HUES6 (cell line): ENCODE data around the gene NR2F1.

Source experiments
- H3K27ac ChIP-seq: 2 replicates; pipeline ENCODE4 v1.7.0; 2013; ENCODE audit warnings: low read depth, mild to moderate bottlenecking, low read length, inconsistent platforms
- H3K27me3 ChIP-seq: 2 replicates; pipeline ENCODE4 v1.6.1; 2013; ENCODE audit warnings: low read length; ENCODE audit not compliant: control insufficient read depth, insufficient read depth
- H3K36me3 ChIP-seq: 2 replicates; pipeline ENCODE4 v1.6.1; 2013; ENCODE audit warnings: low read length; ENCODE audit not compliant: control insufficient read depth, insufficient read depth
- H3K4me1 ChIP-seq: 2 replicates; pipeline ENCODE4 v1.6.1; 2013; ENCODE audit warnings: low read length; ENCODE audit not compliant: control insufficient read depth, insufficient read depth
- H3K4me3 ChIP-seq: 2 replicates; pipeline ENCODE4 v1.5.1; 2013; ENCODE audit warnings: low read depth, low read length
- H3K9ac ChIP-seq: one replicate; pipeline ENCODE4 v1.6.1; 2013; ENCODE audit warnings: mild to moderate bottlenecking, low read length
- H3K9me3 ChIP-seq: 2 replicates; pipeline ENCODE4 v1.6.1; 2013; ENCODE audit warnings: low read depth, low read length; ENCODE audit not compliant: control insufficient read depth, insufficient read depth

NR2F1 gene

GRCh38 chr5:93595420-93596147 lies 12.6 kb downstream of the NR2F1 start:
- peak overlapping the region; percentile 41 for H3K4me3 ChIP-seq
- H3K27me3 ChIP-seq, result peaks cover 100% of the 10 kb centered on the region
- peaks cover 43% of the 10 kb centered on the region for H3K4me1 ChIP-seq
- H3K9ac ChIP-seq, result no peak overlapping the region
- no peaks in the 10 kb centered on the region for H3K36me3 ChIP-seq
- H3K9me3 ChIP-seq, result no peaks in the 10 kb centered on the region
- no peak overlapping the region for H3K27ac ChIP-seq

- no peak overlapping the region for H3K27ac ChIP-seq
- H3K27me3 ChIP-seq, result peaks cover 100% of the 10 kb centered on the region
- H3K36me3 ChIP-seq, result no peaks in the 10 kb centered on the region
- H3K4me1 ChIP-seq, result peaks cover 44% of the 10 kb centered on the region
- H3K4me3 ChIP-seq, result peak overlapping the region; percentile 41
- H3K9ac ChIP-seq, result no peak overlapping the region
- no peaks in the 10 kb centered on the region for H3K9me3 ChIP-seq
These were observed 13.3 kb downstream of the NR2F1 start for GRCh38 chr5:93596310-93596675.

GRCh38 chr5:93596676-93597490 lies 13.9 kb downstream of the NR2F1 start:
- H3K36me3 ChIP-seq, result no peaks in the 10 kb centered on the region
- H3K4me3 ChIP-seq, result peak overlapping the region; percentile 41
- H3K27me3 ChIP-seq, result peaks cover 100% of the 10 kb centered on the region
- no peak overlapping the region for H3K27ac ChIP-seq
- peaks cover 47% of the 10 kb centered on the region for H3K4me1 ChIP-seq
- H3K9ac ChIP-seq, result no peak overlapping the region
- no peaks in the 10 kb centered on the region for H3K9me3 ChIP-seq

- Histone ChIP-seq H3K4me3 (no peak overlapping the region), H3K9ac (no peak overlapping the region), H3K4me1 (peaks cover 51% of the 10 kb centered on the region), H3K27me3 (peaks cover 100% of the 10 kb centered on the region), H3K36me3 (no peaks in the 10 kb centered on the region), H3K9me3 (no peaks in the 10 kb centered on the region), H3K27ac (no peak overlapping the region)
These were observed 15.3 kb downstream of the NR2F1 start for GRCh38 chr5:93598091-93599000.

- Histone ChIP-seq H3K4me3 (no peak overlapping the region), H3K4me1 (peaks cover 45% of the 10 kb centered on the region), H3K27ac (no peak overlapping the region), H3K9ac (no peak overlapping the region), H3K27me3 (peaks cover 100% of the 10 kb centered on the region), H3K36me3 (no peaks in the 10 kb centered on the region), H3K9me3 (peaks cover 4% of the 10 kb centered on the region)
These were observed 16.0 kb downstream of the NR2F1 start for GRCh38 chr5:93599001-93599379.

GRCh38 chr5:93599399-93600120 lies 16.5 kb downstream of the NR2F1 start:
- Histone ChIP-seq H3K27me3 (peaks cover 100% of the 10 kb centered on the region), H3K27ac (no peak overlapping the region), H3K4me3 (no peak overlapping the region), H3K36me3 (no peaks in the 10 kb centered on the region), H3K4me1 (peaks cover 44% of the 10 kb centered on the region), H3K9ac (no peak overlapping the region), H3K9me3 (peaks cover 4% of the 10 kb centered on the region)

- no peaks in the 10 kb centered on the region for H3K36me3 ChIP-seq
- peaks cover 100% of the 10 kb centered on the region for H3K27me3 ChIP-seq
- H3K9me3 ChIP-seq, result peaks cover 4% of the 10 kb centered on the region
- H3K4me1 ChIP-seq, result peaks cover 36% of the 10 kb centered on the region
- no peak overlapping the region for H3K4me3 ChIP-seq
- no peak overlapping the region for H3K9ac ChIP-seq
- no peak overlapping the region for H3K27ac ChIP-seq
These were observed 17.5 kb downstream of the NR2F1 start for GRCh38 chr5:93600409-93601070.

- H3K27me3 ChIP-seq, result peaks cover 100% of the 10 kb centered on the region
- peaks cover 4% of the 10 kb centered on the region for H3K9me3 ChIP-seq
These were observed 18.2 kb downstream of the NR2F1 start for GRCh38 chr5:93601071-93601801.

GRCh38 chr5:93601802-93602155 lies 18.8 kb downstream of the NR2F1 start:
- Histone ChIP-seq H3K4me1 (peaks cover 24% of the 10 kb centered on the region), H3K27me3 (peaks cover 100% of the 10 kb centered on the region), H3K4me3 (0 out of 2 replicates have a peak overlapping the region, but pooled peaks have one; percentile 2), H3K27ac (no peak overlapping the region), H3K9ac (no peak overlapping the region), H3K36me3 (no peaks in the 10 kb centered on the region), H3K9me3 (peaks cover 4% of the 10 kb centered on the region)

More at GRCh38 chr5:93601071-93601801, 18.2 kb downstream of the NR2F1 start:
- Histone ChIP-seq H3K4me3 (no peak overlapping the region), H3K27ac (no peak overlapping the region), H3K36me3 (no peaks in the 10 kb centered on the region), H3K9ac (no peak overlapping the region), H3K4me1 (peaks cover 29% of the 10 kb centered on the region)
